ENCODE results near the gene POLR3B. TPM values are rescaled to one million over a fixed set of nuclear protein-coding genes. Genes with fewer than 3 reads are reported as not detected.

POLR3B gene
- total and polyA plus RNA-seq, 10 of the 15 experiments (the other 5 are each of a cell fraction or from before 2014, with no cell fraction given), result 2.3 to 10.5 (median 8.0) TPM

GRCh38 chr12:106386813-106387535, 29.4 kb downstream of the POLR3B start:
- Histone ChIP-seq H3K27me3 (replicated peaks in 1 of 2; ENCODE audit: control insufficient read depth in 2 of 2, insufficient read depth in 2 of 2, low read length in 1 of 2) (no peaks in the 10 kb centered on the region), H3K36me3 (ENCODE audit: control insufficient read depth in 2 of 2, insufficient read depth in 2 of 2, low read length in 1 of 2) (no peaks in the 10 kb centered on the region), H3K27ac (ENCODE audit: control insufficient read depth, insufficient read depth) (no peak overlapping the region), H3K4me3 (no peak overlapping the region), H4K20me1 (ENCODE audit: control insufficient read depth, insufficient read depth) (no peaks in the 10 kb centered on the region), H3K79me2 (ENCODE audit: control insufficient read depth, insufficient read depth, low read length) (no peaks in the 10 kb centered on the region), H3K4me1 (ENCODE audit: control insufficient read depth, insufficient read depth, low read length) (no peaks in the 10 kb centered on the region), H3K4me2 (ENCODE audit: control insufficient read depth, insufficient read depth) (no peak overlapping the region), H3K9me3 (replicated peaks; ENCODE audit: control insufficient read depth, insufficient read depth, low read length) (no peaks in the 10 kb centered on the region), H3K9ac (ENCODE audit: control insufficient read depth, insufficient read depth, low read length) (no peak overlapping the region), H2AFZ (ENCODE audit: control insufficient read depth, low read depth, low read length) (no peak overlapping the region)
- FAIRE-seq (no peak), ATAC-seq (no peak), DNase-seq (ENCODE audit: low read depth, low spot score) (no peak)
- intact Hi-C loops (cut with micrococcal nuclease; ENCODE audit: unreplicated experiment), result loop anchor here (1.0 to 5.0 kb wide), 3 partner anchors 454 to 715 kb away; no protein-coding TSS in a partner anchor
- ChIA-PET SMC1A (ENCODE audit: uncharacterized antibody, unreplicated experiment) (interaction anchor here (1.2 to 2.7 kb wide), 5 partner anchors 91 to 535 kb away, joined by 3 to 27 read pairs (median 4); no protein-coding TSS in a partner anchor), RAD21 (ENCODE audit: unreplicated experiment) (interaction anchor here (1.4 to 5.7 kb wide), 3 partner anchors 29 to 532 kb away, joined by 4 to 44 read pairs (median 12); no protein-coding TSS in a partner anchor), CTCF (interaction anchor here (0.5 to 6.1 kb wide), 13 partner anchors 8 to 719 kb away, joined by 3 to 69 read pairs (median 3); no protein-coding TSS in a partner anchor), POLR2A (interaction anchor here (0.6 to 1.2 kb wide), 2 partner anchors 29 to 574 kb away, joined by 3 to 8 read pairs; no protein-coding TSS in a partner anchor)
- no TSS peak for BruUV-seq (replicated peaks)
- TF ChIP-seq IRF3 (IDR thresholded peaks at IDR 0.05) (no peak), ZNF207 (IDR thresholded peaks at IDR 0.05; ENCODE audit: borderline replicate concordance) (no peak), USF2 (IDR thresholded peaks at IDR 0.05; ENCODE audit: borderline replicate concordance, low read depth, low read length) (no peak), KDM1A (IDR thresholded peaks at IDR 0.05; ENCODE audit: borderline replicate concordance) (no peak), MTA3 (IDR thresholded peaks at IDR 0.05; ENCODE audit: borderline replicate concordance, low read length) (no peak), CEBPB (IDR thresholded peaks at IDR 0.05; ENCODE audit: borderline replicate concordance in 1 of 2, low read depth in 2 of 2, low read length in 2 of 2) (no peak), ZBTB4 (CRISPR knock-in tag; IDR thresholded peaks at IDR 0.05) (no peak), FOXK2 (IDR thresholded peaks at IDR 0.05) (no peak), ZBED1 (IDR thresholded peaks at IDR 0.05; ENCODE audit: borderline replicate concordance) (no peak), RELA (IDR thresholded peaks at IDR 0.05; ENCODE audit: borderline replicate concordance, partially characterized antibody) (no peak), RCOR1 (conservative IDR thresholded peaks at IDR 0.05; ENCODE audit: low read depth, low read length) (no peak), ZBTB11 (CRISPR knock-in tag; IDR thresholded peaks at IDR 0.05) (no peak), BRCA1 (IDR thresholded peaks at IDR 0.05; ENCODE audit: low read depth, low read length) (no peak), CBFB (IDR thresholded peaks at IDR 0.05; ENCODE audit: low read depth) (no peak)
- in situ Hi-C loops (cut with MboI), result loop anchor here (5.0 to 10.0 kb wide), 3 partner anchors 455 to 718 kb away; no protein-coding TSS in a partner anchor
- WGBS (ENCODE audit: insufficient coverage, insufficient replicate concordance, low lambda C conversion rate, missing lambda C conversion rate), result 87% methylated on average over 5 of the region's 5 CpGs

All from GM12878 (cell line).